PFSK-1 (cell line): ENCODE data around the gene ATP8A1.

Experiments
- POLR2AphosphoS5 ChIP-seq: IDR thresholded peaks from 2 replicates; pipeline ENCODE4 v1.6.1; 2012; ENCODE audit warnings: low read depth, mild to moderate bottlenecking, control low read depth, low read length, moderate library complexity
- SIN3A ChIP-seq: IDR thresholded peaks from 2 replicates; pipeline ENCODE4 v1.6.1; 2012; ENCODE audit warnings: mild to moderate bottlenecking, low read length, moderate library complexity, borderline replicate concordance; ENCODE audit not compliant: insufficient read depth
- TAF1 ChIP-seq: IDR thresholded peaks from 2 replicates; pipeline ENCODE4 v1.6.1; 2012; ENCODE audit warnings: low read length, control low read depth, borderline replicate concordance; ENCODE audit not compliant: insufficient read depth
- TF ChIP-seq, protein P1 (sequence below), 2 experiments: IDR thresholded peaks; 2 replicates each; pipeline versions ENCODE4 v1.6.1 to v1.8.0; 2011 to 2012; ENCODE audit warnings: low read depth in 2 of 2, low read length in 2 of 2, control low read depth in 1 of 2, inconsistent platforms in 1 of 2, mild to moderate bottlenecking in 1 of 2, moderate library complexity in 1 of 2; ENCODE audit not compliant: insufficient read depth in 1 of 2

DNA sequence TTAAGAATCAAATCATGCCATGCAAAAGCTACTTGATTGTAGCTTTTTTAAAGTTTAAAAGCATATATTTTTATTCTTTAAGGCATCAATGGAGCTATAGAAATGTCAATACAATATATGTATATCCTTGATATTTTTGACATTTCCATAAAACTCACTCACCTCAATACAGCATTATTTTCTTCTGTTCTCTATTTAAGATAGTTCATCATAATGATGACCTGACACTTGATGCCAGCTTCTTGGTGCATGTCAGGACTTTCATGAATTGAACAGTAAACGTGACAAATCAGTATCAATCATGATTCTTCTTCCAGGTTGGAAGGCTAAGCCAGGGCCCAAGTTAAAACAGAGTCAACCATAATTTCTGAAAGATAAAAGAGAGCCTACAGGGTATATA is 33.6 kb upstream of the ATP8A1 start:
- TF ChIP-seq, protein P1, sequence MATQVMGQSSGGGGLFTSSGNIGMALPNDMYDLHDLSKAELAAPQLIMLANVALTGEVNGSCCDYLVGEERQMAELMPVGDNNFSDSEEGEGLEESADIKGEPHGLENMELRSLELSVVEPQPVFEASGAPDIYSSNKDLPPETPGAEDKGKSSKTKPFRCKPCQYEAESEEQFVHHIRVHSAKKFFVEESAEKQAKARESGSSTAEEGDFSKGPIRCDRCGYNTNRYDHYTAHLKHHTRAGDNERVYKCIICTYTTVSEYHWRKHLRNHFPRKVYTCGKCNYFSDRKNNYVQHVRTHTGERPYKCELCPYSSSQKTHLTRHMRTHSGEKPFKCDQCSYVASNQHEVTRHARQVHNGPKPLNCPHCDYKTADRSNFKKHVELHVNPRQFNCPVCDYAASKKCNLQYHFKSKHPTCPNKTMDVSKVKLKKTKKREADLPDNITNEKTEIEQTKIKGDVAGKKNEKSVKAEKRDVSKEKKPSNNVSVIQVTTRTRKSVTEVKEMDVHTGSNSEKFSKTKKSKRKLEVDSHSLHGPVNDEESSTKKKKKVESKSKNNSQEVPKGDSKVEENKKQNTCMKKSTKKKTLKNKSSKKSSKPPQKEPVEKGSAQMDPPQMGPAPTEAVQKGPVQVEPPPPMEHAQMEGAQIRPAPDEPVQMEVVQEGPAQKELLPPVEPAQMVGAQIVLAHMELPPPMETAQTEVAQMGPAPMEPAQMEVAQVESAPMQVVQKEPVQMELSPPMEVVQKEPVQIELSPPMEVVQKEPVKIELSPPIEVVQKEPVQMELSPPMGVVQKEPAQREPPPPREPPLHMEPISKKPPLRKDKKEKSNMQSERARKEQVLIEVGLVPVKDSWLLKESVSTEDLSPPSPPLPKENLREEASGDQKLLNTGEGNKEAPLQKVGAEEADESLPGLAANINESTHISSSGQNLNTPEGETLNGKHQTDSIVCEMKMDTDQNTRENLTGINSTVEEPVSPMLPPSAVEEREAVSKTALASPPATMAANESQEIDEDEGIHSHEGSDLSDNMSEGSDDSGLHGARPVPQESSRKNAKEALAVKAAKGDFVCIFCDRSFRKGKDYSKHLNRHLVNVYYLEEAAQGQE (IDR thresholded peaks at IDR 0.05; ENCODE audit: insufficient read depth in 1 of 2, low read depth in 2 of 2, low read length in 2 of 2): no peak
- no peak for TF ChIP-seq POLR2AphosphoS5
- TF ChIP-seq SIN3A: no peak
- TF ChIP-seq TAF1: no peak
